GM19438 (cell line): Measurements from ENCODE around the gene HOXC9.

Source experiments
- ATAC-seq: cut with Tn5 transposase; IDR thresholded peaks from one replicate; pipeline ENCODE4 v1.9.1; 2021; ENCODE audit warnings: low read depth; ENCODE audit not compliant: unreplicated experiment

HOXC9 gene

GRCh38 chr12:54024581-54025305, 24.8 kb downstream of the HOXC9 start:
- no peak for ATAC-seq

GRCh38 chr12:54025499-54026405, 25.8 kb downstream of the HOXC9 start:
- no peak for ATAC-seq

- ATAC-seq: no peak
These were observed 26.9 kb downstream of the HOXC9 start for GRCh38 chr12:54026640-54027441.

DNA sequence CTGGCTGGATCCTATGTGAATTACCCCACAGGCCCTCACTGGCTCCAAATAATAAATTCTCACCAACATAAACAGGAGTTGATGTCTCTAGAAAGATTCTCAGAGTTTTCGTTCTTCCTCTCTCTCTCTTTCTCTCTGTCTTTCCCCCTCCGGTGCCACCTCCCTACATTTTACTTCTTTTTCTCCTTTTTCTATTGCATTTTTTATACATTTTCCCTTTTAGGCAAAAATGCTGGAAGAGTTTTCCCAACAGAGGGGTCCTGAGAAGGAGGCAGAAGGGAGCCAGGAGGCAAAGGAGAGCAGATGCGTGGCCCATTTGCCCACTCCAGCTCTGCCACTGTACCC, 27.5 kb downstream of the HOXC9 start:
- no peak for ATAC-seq

DNA sequence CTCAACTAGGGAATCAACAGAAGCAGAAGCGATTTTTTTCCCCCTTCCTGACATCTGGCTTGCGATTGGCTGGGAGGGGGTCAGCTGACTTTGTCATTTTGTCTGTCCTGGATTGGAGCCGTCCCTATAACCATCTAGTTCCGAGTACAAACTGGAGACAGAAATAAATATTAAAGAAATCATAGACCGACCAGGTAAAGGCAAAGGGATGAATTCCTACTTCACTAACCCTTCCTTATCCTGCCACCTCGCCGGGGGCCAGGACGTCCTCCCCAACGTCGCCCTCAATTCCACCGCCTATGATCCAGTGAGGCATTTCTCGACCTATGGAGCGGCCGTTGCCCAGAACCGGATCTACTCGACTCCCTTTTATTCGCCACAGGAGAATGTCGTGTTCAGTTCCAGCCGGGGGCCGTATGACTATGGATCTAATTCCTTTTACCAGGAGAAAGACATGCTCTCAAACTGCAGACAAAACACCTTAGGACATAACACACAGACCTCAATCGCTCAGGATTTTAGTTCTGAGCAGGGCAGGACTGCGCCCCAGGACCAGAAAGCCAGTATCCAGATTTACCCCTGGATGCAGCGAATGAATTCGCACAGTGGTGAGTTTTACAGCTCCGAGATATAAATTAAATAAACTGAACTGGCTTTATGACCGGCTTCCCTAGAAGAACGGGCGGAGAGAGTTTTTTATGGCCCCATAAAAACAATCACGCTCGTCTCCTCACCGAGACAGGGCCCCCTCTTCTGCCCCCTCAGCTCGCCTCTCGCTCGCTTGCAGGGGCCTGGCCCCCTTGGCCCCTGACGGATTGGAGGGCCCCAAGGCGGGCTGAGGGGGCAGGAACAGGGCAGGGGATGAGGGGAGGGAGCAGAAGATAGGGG, 28.6 kb downstream of the HOXC9 start, which contains the start of gene HOXC6:
HOXC6 (plus strand) TSS at position 127 of the 888 bp plus-strand sequence; CDS start at position 209, 82 bp downstream.
- ATAC-seq: no peak

DNA sequence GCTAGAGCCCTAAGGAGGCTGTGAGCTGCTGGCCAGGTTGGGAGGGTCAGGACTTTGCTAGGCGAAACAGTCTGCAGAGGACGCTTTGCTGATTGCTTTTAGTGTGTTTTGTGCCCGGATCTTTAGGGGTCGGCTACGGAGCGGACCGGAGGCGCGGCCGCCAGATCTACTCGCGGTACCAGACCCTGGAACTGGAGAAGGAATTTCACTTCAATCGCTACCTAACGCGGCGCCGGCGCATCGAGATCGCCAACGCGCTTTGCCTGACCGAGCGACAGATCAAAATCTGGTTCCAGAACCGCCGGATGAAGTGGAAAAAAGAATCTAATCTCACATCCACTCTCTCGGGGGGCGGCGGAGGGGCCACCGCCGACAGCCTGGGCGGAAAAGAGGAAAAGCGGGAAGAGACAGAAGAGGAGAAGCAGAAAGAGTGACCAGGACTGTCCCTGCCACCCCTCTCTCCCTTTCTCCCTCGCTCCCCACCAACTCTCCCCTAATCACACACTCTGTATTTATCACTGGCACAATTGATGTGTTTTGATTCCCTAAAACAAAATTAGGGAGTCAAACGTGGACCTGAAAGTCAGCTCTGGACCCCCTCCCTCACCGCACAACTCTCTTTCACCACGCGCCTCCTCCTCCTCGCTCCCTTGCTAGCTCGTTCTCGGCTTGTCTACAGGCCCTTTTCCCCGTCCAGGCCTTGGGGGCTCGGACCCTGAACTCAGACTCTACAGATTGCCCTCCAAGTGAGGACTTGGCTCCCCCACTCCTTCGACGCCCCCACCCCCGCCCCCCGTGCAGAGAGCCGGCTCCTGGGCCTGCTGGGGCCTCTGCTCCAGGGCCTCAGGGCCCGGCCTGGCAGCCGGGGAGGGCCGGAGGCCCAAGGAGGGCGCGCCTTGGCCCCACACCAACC, 29.8 kb downstream of the HOXC9 start:
- ATAC-seq: no peak

- no peak for ATAC-seq
These were observed 30.5 kb downstream of the HOXC9 start for GRCh38 chr12:54030442-54030801.

GRCh38 chr12:54030889-54031471, 31.0 kb downstream of the HOXC9 start:
- no peak for ATAC-seq

DNA sequence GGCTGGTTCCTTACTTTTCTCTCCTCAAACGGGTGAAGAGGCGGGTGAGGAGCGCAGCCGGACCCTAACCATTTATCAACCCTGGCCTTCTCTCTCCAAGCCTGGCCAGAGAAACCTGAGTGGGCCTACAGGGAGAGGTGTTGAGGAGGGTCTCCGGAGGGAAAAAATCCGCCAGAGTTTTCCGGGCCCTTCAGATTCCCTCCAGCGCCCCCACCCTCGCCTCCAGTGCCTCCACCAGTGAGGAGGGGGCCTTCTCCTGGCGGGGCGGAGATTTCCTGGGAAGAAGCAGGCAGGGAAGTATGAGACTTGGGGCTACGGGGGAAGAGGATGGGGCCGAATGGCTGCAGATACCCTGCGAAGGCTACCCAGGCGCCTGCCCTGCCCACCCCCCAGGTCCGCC, 31.5 kb downstream of the HOXC9 start:
- no peak for ATAC-seq

DNA sequence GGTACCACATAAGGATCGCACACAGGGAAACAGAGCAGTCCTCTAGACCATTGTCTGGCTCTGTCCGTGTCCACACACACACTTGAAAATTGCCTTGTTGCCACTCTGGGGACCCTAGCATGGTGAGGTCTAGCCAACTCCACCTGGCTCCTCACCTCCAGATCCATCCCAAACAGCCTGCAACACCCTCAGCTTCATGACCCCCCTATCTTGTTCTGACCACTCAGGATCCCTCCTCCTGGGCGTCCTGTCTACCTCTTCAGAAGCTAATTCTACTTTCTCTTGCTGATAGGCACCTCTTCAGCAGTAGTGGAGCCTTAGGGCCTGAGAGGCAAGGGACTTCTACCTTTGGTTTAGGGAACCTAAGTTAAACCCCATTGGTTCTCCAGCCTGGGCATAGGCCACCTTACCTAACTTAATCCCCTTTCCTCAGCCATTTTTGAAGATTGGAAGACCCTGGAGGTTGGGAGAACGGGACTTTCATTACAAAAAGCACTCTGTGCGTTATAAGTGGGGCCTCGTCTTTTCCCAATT, 32.2 kb downstream of the HOXC9 start:
- ATAC-seq: no peak

DNA sequence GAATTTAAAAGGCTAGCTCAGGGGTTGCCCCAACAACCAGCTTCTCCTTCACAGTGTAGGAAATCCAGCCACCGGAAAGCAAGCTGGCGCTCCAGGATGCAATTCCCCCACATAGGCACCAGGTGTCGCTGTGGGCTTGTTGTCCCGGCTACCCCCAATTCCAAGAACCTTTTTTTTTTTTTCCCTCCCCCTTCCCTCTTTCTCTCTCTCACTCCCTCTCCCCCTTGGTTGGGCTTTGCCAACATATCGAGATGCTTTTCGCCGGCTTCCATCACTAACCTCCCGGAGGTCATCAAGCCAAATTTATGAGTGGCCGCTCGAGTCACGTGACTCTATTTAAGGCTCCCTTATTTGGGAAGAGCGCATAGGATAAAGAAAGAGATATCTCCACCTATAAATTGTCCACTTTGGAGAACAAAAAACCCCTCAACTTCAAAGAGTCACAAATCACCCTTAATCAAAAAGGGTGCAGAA, 32.7 kb downstream of the HOXC9 start, which contains the start of gene HOXC5:
HOXC5 (plus strand) TSS at position 424 of the 474 bp plus-strand sequence. CDS start 73 bp downstream, outside the sequence.
- no peak for ATAC-seq

GRCh38 chr12:54033106-54033979, 33.4 kb downstream of the HOXC9 start:
- ATAC-seq: no peak

- no peak for ATAC-seq
These were observed 34.2 kb downstream of the HOXC9 start for GRCh38 chr12:54033980-54034784.

DNA sequence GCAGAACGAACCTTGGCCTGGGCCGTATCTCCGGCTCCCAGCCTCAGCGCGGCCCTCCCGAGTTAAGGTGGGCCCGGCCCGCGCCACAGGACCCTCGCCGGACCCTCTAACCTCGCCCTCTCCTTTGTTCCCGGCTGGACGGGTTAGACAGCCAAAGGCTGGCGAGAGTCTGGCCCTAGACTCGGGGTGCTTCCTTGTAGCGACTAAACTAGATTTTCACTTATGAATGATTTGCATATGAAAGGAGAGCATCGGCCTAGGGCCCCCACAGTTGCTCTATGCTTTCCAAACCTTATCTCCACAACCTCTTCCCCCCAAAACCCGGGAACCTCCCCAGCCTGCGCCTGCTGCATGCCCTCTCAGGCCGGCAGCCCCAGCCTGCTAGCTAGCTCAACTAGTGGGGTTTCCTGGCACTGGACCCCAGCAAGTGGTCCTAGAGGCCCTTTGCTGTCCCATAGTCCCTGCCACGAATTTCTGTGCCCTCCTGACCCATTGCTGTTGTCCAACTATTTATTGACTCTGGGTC, 34.9 kb downstream of the HOXC9 start:
- no peak for ATAC-seq

- ATAC-seq: no peak
These were observed 35.8 kb downstream of the HOXC9 start for GRCh38 chr12:54035568-54036264.
